Putamen (tissue), 1 donor: ENCODE results near the gene CDH4.
"Not testable (repeated sequence)": the region's sequence is repeated elsewhere in the genome, so short reads cannot be mapped to it uniquely, and the experiment has no call there.

Experiments
- DNase-seq: peaks from one replicate; pipeline ENCODE4 v3.0.0-alpha.2; 2016; ENCODE audit warnings: low spot score

CDH4 gene

GRCh38 chr20:61459705-61460104 lies 207.6 kb downstream of the CDH4 start:
- no peak for DNase-seq

GRCh38 chr20:61460261-61461052 lies 208.4 kb downstream of the CDH4 start:
- no peak for DNase-seq

DNA sequence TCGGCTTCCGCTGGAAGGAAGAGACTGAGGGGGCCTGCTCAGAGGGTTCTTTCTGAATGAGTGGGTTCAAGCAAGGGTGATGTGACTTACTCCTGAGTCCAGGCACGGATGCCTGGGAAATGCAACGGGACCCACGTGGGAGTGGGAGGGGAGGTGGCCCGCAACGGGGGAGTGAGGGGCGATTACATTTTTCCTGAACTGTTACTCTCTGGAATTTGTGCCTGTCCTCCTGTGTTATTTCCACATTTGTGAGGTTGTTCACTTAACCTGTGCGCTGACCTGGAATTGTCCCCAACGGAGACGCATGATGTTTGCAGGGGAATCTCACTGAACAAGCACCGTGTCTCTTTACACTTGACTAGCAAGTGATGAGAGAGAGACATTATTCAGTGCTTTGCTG lies 209.4 kb downstream of the CDH4 start:
- no peak for DNase-seq

GRCh38 chr20:61464307-61465303 lies 212.5 kb downstream of the CDH4 start:
- DNase-seq, result no peak

DNA sequence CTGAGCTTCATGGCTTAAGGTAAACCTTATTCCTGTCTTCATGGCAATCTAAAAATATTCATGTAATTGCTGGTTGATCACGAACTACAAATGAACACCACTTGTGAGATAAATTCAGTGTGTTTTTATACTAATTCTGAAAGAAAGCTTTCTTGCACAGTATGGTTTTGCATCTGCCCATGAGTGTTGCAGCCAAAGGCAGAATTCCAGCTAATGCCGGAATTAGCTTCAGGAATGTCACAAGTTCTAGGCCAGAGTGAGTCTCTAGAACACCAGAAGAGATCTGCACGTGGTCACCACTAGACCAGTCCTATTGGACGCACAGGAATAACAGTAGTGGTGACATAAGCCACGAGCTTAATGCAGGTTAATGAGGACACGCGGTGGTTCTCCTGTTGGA lies 223.7 kb downstream of the CDH4 start:
- DNase-seq, result no peak

- no peak for DNase-seq
Observed at GRCh38 chr20:61476956-61477355, 224.9 kb downstream of the CDH4 start.

DNA sequence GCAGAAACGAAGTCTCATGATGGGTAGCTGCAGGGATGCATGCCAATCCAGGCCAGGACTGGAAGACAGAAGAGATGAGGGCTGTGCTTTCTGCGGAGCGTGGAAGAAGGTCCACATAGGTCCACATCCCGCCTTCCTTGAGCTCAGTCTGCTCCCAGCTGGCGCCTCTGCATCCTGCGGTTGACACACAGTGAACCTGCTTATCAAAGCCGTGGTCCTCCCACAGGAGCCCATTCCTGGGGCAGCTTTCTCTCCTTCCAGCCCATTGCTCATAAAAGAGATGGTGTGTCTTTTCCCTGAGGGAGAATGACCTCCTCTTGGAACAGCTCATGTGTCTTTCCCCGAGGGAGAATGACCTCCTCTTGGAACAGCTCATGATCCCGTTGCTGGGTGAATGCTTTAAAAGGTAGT lies 225.4 kb downstream of the CDH4 start:
- DNase-seq, result no peak

DNA sequence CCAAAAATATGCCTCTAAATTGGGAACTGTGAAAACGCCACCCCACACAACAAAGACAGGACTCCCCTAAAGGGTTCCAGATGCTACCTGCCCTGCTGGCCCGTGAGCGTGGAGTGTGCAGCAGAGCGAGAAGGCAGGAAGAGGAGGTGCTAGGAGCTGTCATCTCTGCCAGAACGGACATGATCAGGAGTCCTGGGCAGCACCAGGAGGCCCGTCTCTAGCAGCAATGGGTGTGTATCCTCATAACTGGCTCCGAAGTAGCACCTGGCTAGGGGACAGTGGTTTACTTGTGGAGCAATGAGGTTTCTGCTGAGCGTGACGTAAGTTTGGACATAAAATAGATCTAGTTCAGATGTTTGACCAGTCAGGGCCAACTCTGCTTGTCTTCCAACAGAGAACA lies 226.0 kb downstream of the CDH4 start:
- no peak for DNase-seq

- DNase-seq, result no peak
Observed at GRCh38 chr20:61478611-61479305, 226.7 kb downstream of the CDH4 start.

GRCh38 chr20:61479433-61479832 lies 227.4 kb downstream of the CDH4 start:
- not testable (repeated sequence) for DNase-seq

DNA sequence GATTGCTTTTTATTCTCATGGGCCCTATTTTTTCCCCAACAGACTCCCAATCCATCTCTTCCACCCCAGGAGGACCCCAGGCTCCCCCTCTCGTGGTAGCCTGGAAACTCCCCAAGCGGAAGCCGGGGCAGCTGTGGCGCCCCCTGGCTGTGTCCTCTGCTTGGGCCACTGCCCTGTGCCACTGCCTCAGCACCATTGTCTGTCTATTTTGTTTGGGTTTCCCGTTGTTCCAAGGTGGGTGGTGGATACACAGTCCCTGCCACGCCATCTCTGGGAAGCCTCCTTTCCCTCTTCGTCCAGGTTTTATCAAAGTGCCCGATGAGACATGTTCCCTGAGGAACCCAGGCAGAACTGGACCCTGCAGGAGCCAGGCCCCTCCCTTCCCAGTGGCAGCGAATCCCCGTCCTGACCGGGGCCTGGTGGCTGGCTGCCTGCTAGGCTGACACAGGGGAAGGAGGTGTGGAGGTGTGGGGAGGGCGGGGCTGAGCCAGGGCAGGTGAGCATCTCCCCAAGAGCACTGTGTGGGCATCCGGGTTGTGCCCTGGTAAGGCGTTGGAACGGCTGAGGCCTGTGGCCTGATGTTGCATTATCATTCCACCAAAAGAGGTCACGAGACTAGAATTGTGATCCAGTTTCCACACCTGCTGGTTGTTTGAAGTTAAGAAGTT lies 228.2 kb downstream of the CDH4 start:
- DNase-seq, result no peak

GRCh38 chr20:61482056-61482887 lies 230.2 kb downstream of the CDH4 start:
- DNase-seq, result no peak

- no peak for DNase-seq
Observed at GRCh38 chr20:61482901-61483300, 230.8 kb downstream of the CDH4 start.

DNA sequence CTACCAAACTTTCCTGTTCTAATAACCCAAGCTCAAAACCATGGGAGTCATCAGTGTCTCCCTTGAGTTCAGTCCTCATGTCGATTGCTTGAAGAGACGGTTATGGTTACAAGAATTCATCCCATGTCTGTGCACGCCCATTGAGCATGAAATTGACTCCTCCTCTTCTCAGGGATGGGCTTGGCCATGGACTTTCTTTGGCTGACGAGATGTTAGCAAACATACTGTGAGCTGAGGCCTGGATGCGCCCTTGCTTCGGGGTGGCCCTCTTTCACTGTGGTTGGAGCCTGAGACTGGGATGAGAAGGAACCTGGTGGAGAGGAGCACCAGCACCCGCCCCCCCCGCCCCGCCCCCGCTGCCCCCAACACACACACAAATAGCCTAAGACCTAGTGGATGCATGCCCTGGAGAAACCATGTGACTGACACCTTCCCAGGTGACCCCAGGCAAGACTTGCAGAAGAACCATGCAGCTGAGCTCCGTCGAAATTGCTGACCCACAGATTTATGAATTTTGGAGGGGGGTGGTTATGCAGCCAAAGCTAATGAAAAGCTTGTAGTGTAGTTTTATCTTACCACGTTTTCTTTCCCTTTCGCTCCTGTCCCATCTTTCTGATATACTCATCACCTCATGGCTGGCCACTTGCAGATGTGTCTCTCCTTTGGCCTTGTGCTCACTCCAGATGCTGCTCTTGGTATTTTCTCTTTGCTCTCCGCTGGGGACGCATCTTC lies 231.4 kb downstream of the CDH4 start:
- DNase-seq, result no peak

DNA sequence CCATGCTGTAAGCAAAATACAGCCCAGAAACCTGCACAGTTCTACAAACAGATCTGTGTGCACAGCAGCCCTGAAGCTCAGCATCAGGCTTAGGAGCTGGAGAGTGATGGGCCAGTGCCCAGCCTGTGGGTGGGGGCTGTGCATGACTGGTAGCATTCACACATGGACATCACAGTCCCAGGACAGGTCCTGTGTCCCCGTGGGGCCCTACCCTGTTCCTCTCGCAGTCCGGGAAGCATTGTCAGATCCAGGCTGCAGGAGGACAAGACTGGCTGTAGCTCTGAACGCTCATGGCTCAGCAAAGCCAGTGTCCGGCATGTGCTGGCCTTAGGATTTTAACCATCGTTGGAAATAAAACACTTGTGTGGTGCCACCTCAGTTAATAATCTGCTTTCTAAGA lies 234.1 kb downstream of the CDH4 start:
- no peak for DNase-seq

DNA sequence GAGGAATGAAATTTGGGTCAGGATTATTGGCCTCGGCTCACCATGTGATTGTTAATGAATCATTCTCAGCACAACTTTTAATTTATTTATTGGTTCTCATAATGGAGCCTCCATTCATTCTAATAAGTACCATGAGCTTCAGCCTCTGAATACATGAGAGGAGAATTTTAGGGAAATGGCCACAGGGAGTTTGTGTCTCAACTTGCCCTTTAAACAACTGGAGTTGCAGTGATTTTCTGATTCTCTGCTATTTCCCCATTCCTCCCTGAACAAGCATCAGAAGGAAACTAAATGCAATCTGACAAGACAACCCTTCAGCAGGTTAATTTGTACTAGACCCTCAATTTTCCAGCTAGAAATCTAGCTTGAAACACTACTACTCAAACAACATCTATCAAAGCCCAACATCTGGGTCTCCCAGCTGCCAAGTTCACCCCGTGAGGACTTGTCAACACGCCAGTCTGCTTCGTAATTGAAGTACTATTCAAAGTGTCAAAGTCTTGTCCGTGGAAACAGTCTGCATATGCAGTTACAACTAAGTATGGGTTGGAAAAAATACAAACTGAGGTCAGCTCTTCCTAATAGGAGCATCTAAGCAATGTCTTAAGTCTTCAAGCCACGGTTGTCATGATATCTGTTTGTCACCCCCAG lies 235.4 kb downstream of the CDH4 start:
- DNase-seq, result no peak

DNA sequence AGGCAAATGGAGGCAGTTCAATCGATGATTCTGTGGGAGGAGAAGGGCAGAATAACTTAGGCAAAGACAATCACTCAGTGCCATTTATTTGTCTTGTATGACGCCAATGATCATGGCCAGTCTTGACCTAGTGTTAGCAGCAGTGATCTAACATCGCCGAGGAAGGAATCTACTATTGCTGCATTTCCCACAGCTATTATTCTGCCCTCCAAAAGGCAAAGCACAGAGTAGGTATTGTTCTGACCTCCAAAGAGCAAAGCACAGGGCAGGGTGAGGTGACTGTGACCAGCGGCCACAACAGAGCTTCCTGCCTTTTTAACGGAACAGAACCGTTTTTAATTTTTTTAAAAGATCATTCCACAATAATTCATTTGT lies 235.9 kb downstream of the CDH4 start:
- no peak for DNase-seq

- no peak for DNase-seq
Observed at GRCh38 chr20:61490721-61491120, 238.7 kb downstream of the CDH4 start.

GRCh38 chr20:61492065-61492464 lies 240.0 kb downstream of the CDH4 start:
- DNase-seq, result no peak

DNA sequence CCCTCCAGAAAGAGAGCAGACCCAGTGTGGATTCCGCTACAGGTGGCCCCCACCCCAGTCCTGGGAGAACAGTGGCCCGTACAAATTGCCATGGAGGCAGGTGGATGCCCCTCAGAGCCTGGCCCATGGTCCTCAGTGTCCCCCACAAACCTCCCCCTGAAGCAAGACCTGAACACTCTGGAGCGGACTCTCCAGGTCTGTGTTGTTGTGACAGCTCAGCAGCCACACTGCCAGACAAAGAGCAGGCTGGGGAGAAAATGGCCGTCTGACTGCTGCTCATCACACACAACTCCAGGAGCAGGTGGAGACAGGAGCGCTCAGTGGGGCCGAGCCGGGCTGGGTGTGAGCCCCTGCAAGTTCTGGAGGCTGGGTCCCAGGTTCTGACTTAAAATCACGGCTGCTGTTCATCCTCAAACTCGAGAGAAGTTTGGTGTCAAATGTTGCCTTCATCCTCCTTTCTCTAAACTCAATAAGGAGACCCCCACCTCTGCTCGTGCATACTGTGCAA lies 241.8 kb downstream of the CDH4 start:
- no peak for DNase-seq
